Activated CD4-positive, alpha-beta T cell treated with anti-CD3 and anti-CD28 coated beads, Interleukin-2, Interleukin-6, amounts not matched to agents 100 ng/mL and 50 ng/mL, durations not matched to agents 16 hours and 8 hours (primary cell): ENCODE measurements around the gene UTF1.

Experiments
- DNase-seq: peaks from one replicate; pipeline ENCODE4 v3.0.0-alpha.2; 2020

The UTF1 gene

GRCh38 chr10:133280391-133281059, 50.5 kb downstream of the UTF1 start:
- DNase-seq, result no peak

GRCh38 chr10:133281084-133281483, 51.1 kb downstream of the UTF1 start:
- no peak for DNase-seq
